ENCODE measurements around the gene CNNM1. TPM values are rescaled to one million over a fixed set of nuclear protein-coding genes. Genes with fewer than 3 reads are reported as not detected.

Gene CNNM1
- total RNA-seq, 1 donor from 2014 or later: not detected

- H3K4me3 ChIP-seq: no peak overlapping the region
- H3K4me1 ChIP-seq: peaks cover 0 to 3% of the 10 kb centered on the region in 2 donors
- no peak for TF ChIP-seq CTCF (IDR thresholded peaks at IDR 0.05)
- no peaks in the 10 kb centered on the region for H3K36me3 ChIP-seq
- no peak overlapping the region for H3K27ac ChIP-seq
- DNase-seq (ENCODE audit: low spot score in 2 of 2): no peak
- intact Hi-C loops (cut with DNase I): no loop called here
- H3K9me3 ChIP-seq: no peaks in the 10 kb centered on the region
- no peaks in the 10 kb centered on the region for H3K27me3 ChIP-seq
Measured at GRCh38 chr10:99337311-99337811, 8.2 kb downstream of the CNNM1 start.

GRCh38 chr10:99337901-99338300 is 8.7 kb downstream of the CNNM1 start:
- H3K9me3 ChIP-seq: no peaks in the 10 kb centered on the region
- H3K27me3 ChIP-seq: no peaks in the 10 kb centered on the region
- no peak for TF ChIP-seq CTCF (IDR thresholded peaks at IDR 0.05)
- no peak for DNase-seq (ENCODE audit: low spot score in 2 of 2)
- no peak overlapping the region for H3K27ac ChIP-seq
- no peak overlapping the region for H3K4me3 ChIP-seq
- no peaks in the 10 kb centered on the region for H3K36me3 ChIP-seq
- peaks cover 0 to 8% of the 10 kb centered on the region in 2 donors for H3K4me1 ChIP-seq
- intact Hi-C loops (cut with DNase I): no loop called here

DNA sequence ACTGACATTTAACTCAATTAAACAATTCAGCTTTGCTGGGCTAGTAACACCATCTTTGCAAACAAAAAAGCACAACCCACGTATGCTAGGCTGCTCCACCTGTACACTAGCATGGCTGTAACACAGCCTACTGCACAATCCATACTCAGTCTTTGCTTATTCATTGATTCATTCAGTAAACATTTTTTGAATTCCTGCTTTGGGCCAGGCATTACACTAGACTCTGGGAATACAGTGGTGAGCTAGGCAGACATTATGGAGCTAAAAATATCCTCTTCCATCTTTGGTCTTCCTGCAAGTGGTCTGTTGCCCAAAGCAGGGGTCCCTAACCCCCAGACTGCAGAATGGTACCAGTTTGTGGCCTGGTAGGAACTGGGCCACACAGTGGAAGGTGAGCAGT is 9.9 kb downstream of the CNNM1 start:
- intact Hi-C loops (cut with DNase I): no loop called here
- Histone ChIP-seq H3K27ac (no peak overlapping the region), H3K9me3 (no peaks in the 10 kb centered on the region), H3K36me3 (no peaks in the 10 kb centered on the region), H3K4me3 (no peak overlapping the region), H3K4me1 (peaks cover 0 to 8% of the 10 kb centered on the region in 2 donors), H3K27me3 (no peaks in the 10 kb centered on the region)
- TF ChIP-seq CTCF (IDR thresholded peaks at IDR 0.05): no peak
- DNase-seq (ENCODE audit: low spot score in 2 of 2): no peak

- Histone ChIP-seq H3K27ac (no peak overlapping the region), H3K4me3 (no peak overlapping the region), H3K4me1 (peaks cover 0 to 8% of the 10 kb centered on the region in 2 donors), H3K27me3 (no peaks in the 10 kb centered on the region), H3K36me3 (no peaks in the 10 kb centered on the region), H3K9me3 (no peaks in the 10 kb centered on the region)
- intact Hi-C loops (cut with DNase I): no loop called here
- TF ChIP-seq CTCF (IDR thresholded peaks at IDR 0.05): no peak
- no peak for DNase-seq (ENCODE audit: low spot score in 2 of 2)
Measured at GRCh38 chr10:99339563-99340047, 10.4 kb downstream of the CNNM1 start.

DNA sequence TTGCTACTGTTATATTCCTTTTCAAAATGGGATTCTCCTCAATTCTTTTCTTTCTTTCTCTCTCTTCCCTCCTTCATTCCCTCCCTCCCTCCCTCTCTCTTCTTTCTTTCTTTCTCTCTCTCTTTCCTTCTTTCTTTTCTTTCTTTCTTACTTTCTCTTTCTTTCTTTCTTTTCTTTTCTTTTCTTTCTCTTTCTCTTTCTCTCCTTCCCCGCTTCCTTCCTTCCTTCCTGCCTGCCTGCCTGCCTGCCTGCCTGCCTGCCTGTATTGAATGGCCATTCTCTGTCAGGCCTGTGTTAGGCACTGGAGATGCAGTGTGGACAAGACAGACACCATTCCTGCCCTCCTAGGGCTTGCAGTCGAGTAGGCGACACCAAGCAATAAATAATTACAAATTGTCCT is 11.5 kb downstream of the CNNM1 start:
- H3K36me3 ChIP-seq: no peaks in the 10 kb centered on the region
- peaks cover 0 to 8% of the 10 kb centered on the region in 2 donors for H3K4me1 ChIP-seq
- no peak for DNase-seq (ENCODE audit: low spot score in 2 of 2)
- no peaks in the 10 kb centered on the region for H3K27me3 ChIP-seq
- intact Hi-C loops (cut with DNase I): no loop called here
- H3K9me3 ChIP-seq: no peaks in the 10 kb centered on the region
- TF ChIP-seq CTCF (IDR thresholded peaks at IDR 0.05): no peak
- H3K27ac ChIP-seq: peak overlapping the region in 1 of 2 donors; percentile 47
- no peak overlapping the region for H3K4me3 ChIP-seq

- TF ChIP-seq CTCF (IDR thresholded peaks at IDR 0.05): no peak
- H3K27ac ChIP-seq: peak overlapping the region; percentile 34 to 47
- H3K27me3 ChIP-seq: no peaks in the 10 kb centered on the region
- no peaks in the 10 kb centered on the region for H3K36me3 ChIP-seq
- no peaks in the 10 kb centered on the region for H3K9me3 ChIP-seq
- H3K4me1 ChIP-seq: peaks cover 0 to 8% of the 10 kb centered on the region in 2 donors
- H3K4me3 ChIP-seq: no peak overlapping the region
- DNase-seq (ENCODE audit: low spot score in 2 of 2): no peak
- intact Hi-C loops (cut with DNase I): no loop called here
Measured at GRCh38 chr10:99341248-99341647, 12.1 kb downstream of the CNNM1 start.
